WTC11 (cell line): Measurements from ENCODE around the gene KIF5A. TPM values are rescaled to one million over a fixed set of nuclear protein-coding genes. Genes with fewer than 3 reads are reported as not detected.

Experiments used
- ATAC-seq: fragments of 200-7000 bp; cut with Tn5 transposase; 2 replicates; pipeline ENCODE4 v1.10.0; 2021; ENCODE audit warnings: mild to moderate bottlenecking, moderate library complexity
- CTCF ChIA-PET: fragments of 300-600 bp; sonication (Branson Sonifier 250); formaldehyde crosslinking; loops from one replicate; lab custom pipeline; 2021; ENCODE audit warnings: antibody characterized with exemption; lab: Charles Lee
- POLR2A ChIA-PET: fragments of 350-600 bp; sonication (Branson Sonifier 250); formaldehyde crosslinking; loops from one replicate; lab custom pipeline; 2021; ENCODE audit warnings: antibody characterized with exemption; lab: Charles Lee
- DNase-seq: peaks from one replicate; pipeline ENCODE4 v3.0.0; 2021; ENCODE audit warnings: low spot score
- H3K27ac Mint-ChIP-seq: 2 replicates; pipeline ENCODE4 v1.8.0; 2021; ENCODE audit warnings: mixed read lengths
- H3K27me3 Mint-ChIP-seq: 2 replicates; pipeline ENCODE4 v1.8.0; 2021; ENCODE audit warnings: low read depth, mild to moderate bottlenecking, moderate library complexity, mixed read lengths
- H3K36me3 Mint-ChIP-seq: 2 replicates; pipeline ENCODE4 v1.8.0; 2021; ENCODE audit warnings: mixed read lengths
- H3K4me1 Mint-ChIP-seq: 2 replicates; pipeline ENCODE4 v1.8.0; 2022; ENCODE audit warnings: mixed read lengths
- H3K4me3 Mint-ChIP-seq: 2 replicates; pipeline ENCODE4 v1.8.0; 2021; ENCODE audit warnings: mild to moderate bottlenecking, moderate library complexity, mixed read lengths
- H3K9me3 Mint-ChIP-seq: 2 replicates; pipeline ENCODE4 v1.8.0; 2021; ENCODE audit warnings: mixed read lengths
- CBFB ChIP-seq: sonication (generic); formaldehyde crosslinking; IDR thresholded peaks from 2 replicates; pipeline ENCODE4 v1.8.1; 2022; ENCODE audit warnings: mild to moderate bottlenecking, low read depth, missing genetic modification reagents
- EMX1 ChIP-seq: fragments of 250-450 bp; sonication (Bioruptor Pico); IDR thresholded peaks from 2 replicates; pipeline ENCODE4 v1.8.0; 2021; ENCODE audit warnings: mild to moderate bottlenecking
- FOXJ3 ChIP-seq: sonication (generic); formaldehyde crosslinking; IDR thresholded peaks from 2 replicates; pipeline ENCODE4 v1.9.0; 2021; ENCODE audit warnings: missing genetic modification reagents, mild to moderate bottlenecking, borderline replicate concordance
- FOXK1 ChIP-seq: sonication (generic); formaldehyde crosslinking; IDR thresholded peaks from 2 replicates; pipeline ENCODE4 v1.8.0; 2022; ENCODE audit warnings: mild to moderate bottlenecking, moderate library complexity, missing genetic modification reagents
- JUN ChIP-seq: sonication (generic); formaldehyde crosslinking; IDR thresholded peaks from 2 replicates; pipeline ENCODE4 v1.8.0; 2023; ENCODE audit warnings: mild to moderate bottlenecking, missing genetic modification reagents
- MXD4 ChIP-seq: fragments of 250-450 bp; sonication (Bioruptor Pico); IDR thresholded peaks from 2 replicates; pipeline ENCODE4 v1.8.0; 2021; ENCODE audit warnings: mild to moderate bottlenecking, moderate library complexity, borderline replicate concordance
- NFATC4 ChIP-seq: fragments of 250-450 bp; sonication (Bioruptor Pico); IDR thresholded peaks from 2 replicates; pipeline ENCODE4 v1.9.0; 2021; ENCODE audit warnings: mild to moderate bottlenecking
- NFYB ChIP-seq: sonication (generic); formaldehyde crosslinking; conservative IDR thresholded peaks from 2 replicates; pipeline ENCODE4 v1.8.0; 2022; ENCODE audit warnings: low read depth, missing genetic modification reagents
- OVOL2 ChIP-seq: fragments of 250-450 bp; sonication (Bioruptor Pico); IDR thresholded peaks from 2 replicates; pipeline ENCODE4 v1.9.0; 2021; ENCODE audit warnings: mild to moderate bottlenecking, borderline replicate concordance
- SMAD4 ChIP-seq: sonication (generic); formaldehyde crosslinking; IDR thresholded peaks from 2 replicates; pipeline ENCODE4 v1.8.0; 2022; ENCODE audit warnings: mild to moderate bottlenecking, missing genetic modification reagents
- SP1 ChIP-seq: sonication (generic); formaldehyde crosslinking; conservative IDR thresholded peaks from 2 replicates; pipeline ENCODE4 v1.8.1; 2022; ENCODE audit warnings: missing genetic modification reagents
- ZNF138 ChIP-seq: sonication (generic); formaldehyde crosslinking; conservative IDR thresholded peaks from 2 replicates; pipeline ENCODE4 v1.8.1; 2022; ENCODE audit warnings: mild to moderate bottlenecking, moderate library complexity, missing genetic modification reagents
- ZNF396 ChIP-seq: fragments of 250-450 bp; sonication (Bioruptor Pico); IDR thresholded peaks from 2 replicates; pipeline ENCODE4 v1.8.0; 2021; ENCODE audit warnings: mild to moderate bottlenecking, moderate library complexity, borderline replicate concordance
- ZNF416 ChIP-seq: fragments of 250-450 bp; sonication (Bioruptor Pico); IDR thresholded peaks from 2 replicates; pipeline ENCODE4 v1.9.0; 2021; ENCODE audit warnings: mild to moderate bottlenecking, inconsistent platforms
- ZNF671 ChIP-seq: fragments of 250-450 bp; sonication (Bioruptor Pico); IDR thresholded peaks from 2 replicates; pipeline ENCODE4 v1.8.0; 2021; ENCODE audit warnings: mild to moderate bottlenecking
- total RNA-seq: library from RNA; stranded (reverse); gene quantifications from 3 replicates; pipeline ENCODE4 v1.2.3, GENCODE V29; 2021
- TF ChIP-seq, protein P1 (sequence below): sonication (generic); formaldehyde crosslinking; IDR thresholded peaks from 2 replicates; pipeline ENCODE4 v1.8.1; 2023; ENCODE audit warnings: mild to moderate bottlenecking, missing genetic modification reagents
- TF ChIP-seq, protein P2 (sequence below): sonication (generic); formaldehyde crosslinking; IDR thresholded peaks from 2 replicates; pipeline ENCODE4 v1.8.1; 2023; ENCODE audit warnings: mild to moderate bottlenecking, missing genetic modification reagents, moderate library complexity
- TF ChIP-seq, protein P3 (sequence below): fragments of 250-450 bp; sonication (Bioruptor Pico); IDR thresholded peaks from 2 replicates; pipeline ENCODE4 v1.8.0; 2021; ENCODE audit warnings: mild to moderate bottlenecking
- TF ChIP-seq, protein P4 (sequence below): sonication (generic); formaldehyde crosslinking; conservative IDR thresholded peaks from 2 replicates; pipeline ENCODE4 v1.8.1; 2023; ENCODE audit warnings: mild to moderate bottlenecking, low read depth, missing genetic modification reagents, moderate library complexity

The KIF5A gene
- total RNA-seq, 1 experiment from 2014 or later = 16.1 TPM

DNA sequence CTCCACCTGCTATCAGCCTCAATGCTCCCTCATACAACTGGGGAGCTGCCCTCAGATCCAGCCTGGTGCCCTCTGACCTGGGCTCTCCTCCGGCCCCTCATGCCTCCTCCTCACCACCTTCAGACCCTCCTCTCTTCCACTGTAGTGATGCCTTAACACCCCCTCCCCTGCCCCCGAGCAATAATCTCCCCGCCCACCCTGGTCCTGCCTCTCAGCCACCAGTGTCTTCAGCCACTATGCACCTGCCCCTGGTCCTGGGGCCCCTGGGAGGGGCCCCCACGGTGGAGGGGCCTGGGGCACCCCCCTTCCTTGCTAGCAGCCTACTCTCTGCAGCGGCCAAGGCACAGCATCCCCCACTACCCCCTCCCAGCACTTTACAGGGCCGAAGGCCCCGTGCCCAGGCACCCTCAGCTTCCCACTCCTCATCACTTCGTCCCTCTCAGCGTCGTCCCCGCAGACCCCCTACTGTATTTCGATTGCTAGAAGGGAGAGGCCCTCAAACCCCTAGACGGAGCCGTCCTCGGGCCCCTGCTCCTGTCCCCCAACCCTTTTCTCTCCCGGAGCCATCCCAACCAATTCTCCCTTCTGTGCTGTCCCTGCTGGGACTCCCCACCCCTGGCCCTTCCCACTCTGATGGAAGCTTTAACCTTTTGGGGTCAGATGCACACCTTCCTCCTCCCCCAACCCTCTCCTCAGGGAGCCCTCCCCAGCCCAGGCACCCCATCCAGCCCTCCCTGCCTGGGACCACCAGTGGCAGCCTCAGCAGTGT, 24.0 kb upstream of the KIF5A start:
- no peak overlapping the region for H3K27ac Mint-ChIP-seq
- TF ChIP-seq NFYB (CRISPR knock-in tag) = no peak
- no peak for TF ChIP-seq FOXJ3 (CRISPR knock-in tag)
- TF ChIP-seq ZNF671 (CRISPR knock-in tag) = no peak
- DNase-seq (no peak), ATAC-seq (no peak)
- H3K9me3 Mint-ChIP-seq = no peaks in the 10 kb centered on the region
- H3K27me3 Mint-ChIP-seq = peaks cover 3% of the 10 kb centered on the region; the same call in 1 of the 2 replicates
- POLR2A ChIA-PET = no interaction called here
- no peak overlapping the region for H3K4me3 Mint-ChIP-seq
- CTCF ChIA-PET = interaction anchor here (1.1 to 2.2 kb wide), 2 partner anchors 21 to 200 kb away, joined by 4 to 6 read pairs; partner anchors contain the start of gene DCTN2
- H3K4me1 Mint-ChIP-seq = peaks cover 28% of the 10 kb centered on the region
- H3K36me3 Mint-ChIP-seq = peaks cover 16% of the 10 kb centered on the region

DNA sequence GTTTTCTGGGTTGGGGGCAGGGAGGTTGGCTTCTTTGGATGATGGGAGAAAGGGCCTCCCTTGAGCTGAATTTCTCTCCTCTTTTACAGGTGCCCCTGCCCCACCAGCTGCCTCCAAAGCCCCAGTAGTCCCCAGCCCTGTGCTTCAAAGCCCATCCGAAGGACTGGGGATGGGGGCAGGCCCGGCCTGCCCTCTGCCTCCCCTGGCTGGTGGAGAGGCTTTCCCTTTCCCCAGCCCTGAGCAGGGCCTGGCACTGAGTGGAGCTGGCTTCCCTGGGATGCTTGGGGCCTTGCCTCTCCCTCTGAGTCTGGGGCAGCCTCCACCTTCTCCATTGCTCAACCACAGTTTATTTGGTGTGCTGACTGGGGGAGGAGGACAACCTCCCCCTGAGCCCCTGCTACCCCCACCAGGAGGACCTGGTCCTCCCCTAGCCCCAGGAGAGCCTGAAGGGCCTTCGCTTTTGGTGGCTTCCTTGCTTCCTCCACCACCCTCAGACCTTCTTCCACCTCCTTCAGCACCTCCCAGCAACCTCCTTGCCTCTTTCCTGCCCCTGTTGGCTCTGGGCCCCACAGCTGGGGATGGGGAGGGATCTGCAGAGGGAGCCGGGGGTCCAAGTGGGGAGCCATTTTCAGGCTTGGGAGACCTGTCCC, 23.2 kb upstream of the KIF5A start:
- H3K27ac Mint-ChIP-seq = no peak overlapping the region

More for the DNA sequence above, 23.2 kb upstream of the KIF5A start:
- TF ChIP-seq CBFB (CRISPR knock-in tag) = no peak
- no peak for TF ChIP-seq NFATC4 (CRISPR knock-in tag)
- TF ChIP-seq ZNF138 (CRISPR knock-in tag) = no peak
- no peak for TF ChIP-seq JUN (CRISPR knock-in tag)
- TF ChIP-seq, protein P1, sequence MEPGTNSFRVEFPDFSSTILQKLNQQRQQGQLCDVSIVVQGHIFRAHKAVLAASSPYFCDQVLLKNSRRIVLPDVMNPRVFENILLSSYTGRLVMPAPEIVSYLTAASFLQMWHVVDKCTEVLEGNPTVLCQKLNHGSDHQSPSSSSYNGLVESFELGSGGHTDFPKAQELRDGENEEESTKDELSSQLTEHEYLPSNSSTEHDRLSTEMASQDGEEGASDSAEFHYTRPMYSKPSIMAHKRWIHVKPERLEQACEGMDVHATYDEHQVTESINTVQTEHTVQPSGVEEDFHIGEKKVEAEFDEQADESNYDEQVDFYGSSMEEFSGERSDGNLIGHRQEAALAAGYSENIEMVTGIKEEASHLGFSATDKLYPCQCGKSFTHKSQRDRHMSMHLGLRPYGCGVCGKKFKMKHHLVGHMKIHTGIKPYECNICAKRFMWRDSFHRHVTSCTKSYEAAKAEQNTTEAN (CRISPR knock-in tag) = no peak
- no peak for TF ChIP-seq FOXK1 (CRISPR knock-in tag)
- TF ChIP-seq, protein P2, sequence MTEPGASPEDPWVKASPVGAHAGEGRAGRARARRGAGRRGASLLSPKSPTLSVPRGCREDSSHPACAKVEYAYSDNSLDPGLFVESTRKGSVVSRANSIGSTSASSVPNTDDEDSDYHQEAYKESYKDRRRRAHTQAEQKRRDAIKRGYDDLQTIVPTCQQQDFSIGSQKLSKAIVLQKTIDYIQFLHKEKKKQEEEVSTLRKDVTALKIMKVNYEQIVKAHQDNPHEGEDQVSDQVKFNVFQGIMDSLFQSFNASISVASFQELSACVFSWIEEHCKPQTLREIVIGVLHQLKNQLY = no peak
- no peak for TF ChIP-seq MXD4 (CRISPR knock-in tag)
- no peak for TF ChIP-seq SP1
- TF ChIP-seq OVOL2 (CRISPR knock-in tag) = no peak
- TF ChIP-seq, protein P3, sequence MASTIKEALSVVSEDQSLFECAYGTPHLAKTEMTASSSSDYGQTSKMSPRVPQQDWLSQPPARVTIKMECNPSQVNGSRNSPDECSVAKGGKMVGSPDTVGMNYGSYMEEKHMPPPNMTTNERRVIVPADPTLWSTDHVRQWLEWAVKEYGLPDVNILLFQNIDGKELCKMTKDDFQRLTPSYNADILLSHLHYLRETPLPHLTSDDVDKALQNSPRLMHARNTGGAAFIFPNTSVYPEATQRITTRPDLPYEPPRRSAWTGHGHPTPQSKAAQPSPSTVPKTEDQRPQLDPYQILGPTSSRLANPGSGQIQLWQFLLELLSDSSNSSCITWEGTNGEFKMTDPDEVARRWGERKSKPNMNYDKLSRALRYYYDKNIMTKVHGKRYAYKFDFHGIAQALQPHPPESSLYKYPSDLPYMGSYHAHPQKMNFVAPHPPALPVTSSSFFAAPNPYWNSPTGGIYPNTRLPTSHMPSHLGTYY (CRISPR knock-in tag) = no peak
- TF ChIP-seq, protein P4, sequence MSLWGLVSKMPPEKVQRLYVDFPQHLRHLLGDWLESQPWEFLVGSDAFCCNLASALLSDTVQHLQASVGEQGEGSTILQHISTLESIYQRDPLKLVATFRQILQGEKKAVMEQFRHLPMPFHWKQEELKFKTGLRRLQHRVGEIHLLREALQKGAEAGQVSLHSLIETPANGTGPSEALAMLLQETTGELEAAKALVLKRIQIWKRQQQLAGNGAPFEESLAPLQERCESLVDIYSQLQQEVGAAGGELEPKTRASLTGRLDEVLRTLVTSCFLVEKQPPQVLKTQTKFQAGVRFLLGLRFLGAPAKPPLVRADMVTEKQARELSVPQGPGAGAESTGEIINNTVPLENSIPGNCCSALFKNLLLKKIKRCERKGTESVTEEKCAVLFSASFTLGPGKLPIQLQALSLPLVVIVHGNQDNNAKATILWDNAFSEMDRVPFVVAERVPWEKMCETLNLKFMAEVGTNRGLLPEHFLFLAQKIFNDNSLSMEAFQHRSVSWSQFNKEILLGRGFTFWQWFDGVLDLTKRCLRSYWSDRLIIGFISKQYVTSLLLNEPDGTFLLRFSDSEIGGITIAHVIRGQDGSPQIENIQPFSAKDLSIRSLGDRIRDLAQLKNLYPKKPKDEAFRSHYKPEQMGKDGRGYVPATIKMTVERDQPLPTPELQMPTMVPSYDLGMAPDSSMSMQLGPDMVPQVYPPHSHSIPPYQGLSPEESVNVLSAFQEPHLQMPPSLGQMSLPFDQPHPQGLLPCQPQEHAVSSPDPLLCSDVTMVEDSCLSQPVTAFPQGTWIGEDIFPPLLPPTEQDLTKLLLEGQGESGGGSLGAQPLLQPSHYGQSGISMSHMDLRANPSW = no peak
- TF ChIP-seq SMAD4 (CRISPR knock-in tag) = no peak
- no peak for TF ChIP-seq ZNF416 (CRISPR knock-in tag)
- TF ChIP-seq ZNF396 (CRISPR knock-in tag) = no peak
- no peak for TF ChIP-seq EMX1 (CRISPR knock-in tag)
- TF ChIP-seq, all 79 proteins: peak for 0
- Mint-ChIP-seq H3K4me3 (no peak overlapping the region), H3K27me3 (peaks cover 1% of the 10 kb centered on the region; the same call in 1 of the 2 replicates), H3K4me1 (peaks cover 21% of the 10 kb centered on the region), H3K36me3 (peaks cover 22% of the 10 kb centered on the region), H3K9me3 (no peaks in the 10 kb centered on the region)
- DNase-seq = no peak
- CTCF ChIA-PET = interaction anchor here (1.1 to 1.4 kb wide), 2 partner anchors 57 to 200 kb away, joined by 3 to 4 read pairs; no protein-coding TSS in a partner anchor
- POLR2A ChIA-PET = interaction anchor here (0.6 to 0.8 kb wide), 2 partner anchors 11 to 64 kb away, joined by 3 to 6 read pairs; partner anchors contain the start of gene PIP4K2C
- no peak for ATAC-seq
